ENCODE measurements around the gene UQCRHL. TPM values are rescaled to one million over a fixed set of nuclear protein-coding genes. Genes with fewer than 3 reads are reported as not detected.
"Not testable (repeated sequence)": the region's sequence is repeated elsewhere in the genome, so short reads cannot be mapped to it uniquely, and the experiment has no call there.

The UQCRHL gene
- total and polyA plus RNA-seq, 8 donors: 0.58 to 11.0 (median 2.4) TPM; not detected in 1

DNA sequence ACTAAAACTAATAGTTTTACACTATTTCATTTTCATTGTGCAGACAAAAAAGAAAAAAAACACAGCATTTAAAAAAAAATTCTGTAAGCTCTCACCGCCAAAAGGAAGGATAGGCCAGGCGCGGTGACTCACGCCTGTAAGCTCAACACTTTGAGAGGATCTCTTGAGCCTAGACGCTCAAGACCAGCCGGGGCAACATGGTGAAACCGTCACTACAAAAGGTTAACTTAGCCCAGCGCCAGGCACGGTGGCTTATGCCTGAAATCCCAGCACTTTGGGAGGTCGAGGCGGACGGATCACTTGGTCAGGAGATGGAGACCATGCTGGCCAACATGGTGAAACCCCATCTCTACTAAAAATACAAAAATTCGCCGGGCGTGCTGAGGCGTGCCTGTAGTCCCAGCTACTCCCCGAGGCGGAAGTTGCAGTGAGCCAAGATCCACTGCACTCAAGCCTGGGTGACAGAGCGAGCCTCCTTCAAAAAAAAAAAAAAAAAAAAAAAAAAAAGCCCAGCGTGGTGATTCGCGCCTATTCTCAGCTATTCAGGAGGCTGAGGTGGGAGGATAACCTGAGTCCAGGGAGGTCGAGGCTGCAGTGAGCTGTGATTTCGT is 25.7 kb upstream of the UQCRHL start:
- Histone ChIP-seq H3K4me3 (peak overlapping the region; percentile 58 to 70 (median 61)), H3K27ac (peak overlapping the region; percentile 85 to 100 (median 100)), H3K4me1 (peaks cover 10 to 54% (median 28%) of the 10 kb centered on the region in 4 donors), H3K36me3 (no peaks in the 10 kb centered on the region), H3K27me3 (no peaks in the 10 kb centered on the region), H3K9me3 (no peaks in the 10 kb centered on the region)
- intact Hi-C loops (cut with DNase I; ENCODE audit: low total_unique reads): no loop called here
- peak; percentile 44 to 51 for DNase-seq
- WGBS, 5 donors: 43 to 68% (median 53%) methylated on average over 23 to 24 of the region's 24 CpGs
- no peak for TF ChIP-seq POLR2AphosphoS5 (IDR thresholded peaks at IDR 0.05)
- TF ChIP-seq POLR2A (IDR thresholded peaks at IDR 0.05): no peak
- TF ChIP-seq, protein P1, sequence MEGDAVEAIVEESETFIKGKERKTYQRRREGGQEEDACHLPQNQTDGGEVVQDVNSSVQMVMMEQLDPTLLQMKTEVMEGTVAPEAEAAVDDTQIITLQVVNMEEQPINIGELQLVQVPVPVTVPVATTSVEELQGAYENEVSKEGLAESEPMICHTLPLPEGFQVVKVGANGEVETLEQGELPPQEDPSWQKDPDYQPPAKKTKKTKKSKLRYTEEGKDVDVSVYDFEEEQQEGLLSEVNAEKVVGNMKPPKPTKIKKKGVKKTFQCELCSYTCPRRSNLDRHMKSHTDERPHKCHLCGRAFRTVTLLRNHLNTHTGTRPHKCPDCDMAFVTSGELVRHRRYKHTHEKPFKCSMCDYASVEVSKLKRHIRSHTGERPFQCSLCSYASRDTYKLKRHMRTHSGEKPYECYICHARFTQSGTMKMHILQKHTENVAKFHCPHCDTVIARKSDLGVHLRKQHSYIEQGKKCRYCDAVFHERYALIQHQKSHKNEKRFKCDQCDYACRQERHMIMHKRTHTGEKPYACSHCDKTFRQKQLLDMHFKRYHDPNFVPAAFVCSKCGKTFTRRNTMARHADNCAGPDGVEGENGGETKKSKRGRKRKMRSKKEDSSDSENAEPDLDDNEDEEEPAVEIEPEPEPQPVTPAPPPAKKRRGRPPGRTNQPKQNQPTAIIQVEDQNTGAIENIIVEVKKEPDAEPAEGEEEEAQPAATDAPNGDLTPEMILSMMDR (IDR thresholded peaks at IDR 0.05): no peak
- TF ChIP-seq EP300 (IDR thresholded peaks at IDR 0.05): no peak

DNA sequence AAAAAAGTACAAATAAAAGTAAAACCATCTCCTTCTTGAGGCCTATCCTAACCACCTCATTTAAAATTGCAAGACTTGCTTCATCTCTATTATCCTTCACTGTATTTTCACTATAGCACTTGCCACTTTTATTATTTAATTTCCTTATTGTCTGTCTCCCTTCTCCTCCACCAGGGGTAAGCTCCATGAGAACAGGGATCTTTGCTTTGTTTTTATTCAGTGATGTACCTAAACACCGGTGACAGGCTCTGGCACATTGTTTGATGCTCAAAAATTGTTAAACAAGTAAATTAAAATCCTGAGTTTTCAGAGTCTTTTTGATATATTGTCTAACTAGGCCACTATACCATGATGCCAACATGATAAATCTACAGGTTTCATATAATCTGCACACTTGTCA is 22.8 kb upstream of the UQCRHL start:
- Histone ChIP-seq H3K9me3 (no peaks in the 10 kb centered on the region), H3K4me1 (peaks cover 3 to 55% (median 18%) of the 10 kb centered on the region in 4 donors), H3K27ac (peak overlapping the region in 3 of 5 donors; percentile 31 to 47 (median 44)), H3K4me3 (no peak overlapping the region), H3K36me3 (no peaks in the 10 kb centered on the region), H3K27me3 (no peaks in the 10 kb centered on the region)
- 74 to 94% (median 90%) methylated on average over 1 of the region's 1 CpG for WGBS, 5 donors
- intact Hi-C loops (cut with DNase I; ENCODE audit: low total_unique reads): no loop called here
- TF ChIP-seq, protein P1 (IDR thresholded peaks at IDR 0.05): no peak
- TF ChIP-seq EP300 (IDR thresholded peaks at IDR 0.05): no peak
- no peak for TF ChIP-seq POLR2AphosphoS5 (IDR thresholded peaks at IDR 0.05)
- no peak for TF ChIP-seq POLR2A (IDR thresholded peaks at IDR 0.05)
- no peak for DNase-seq

DNA sequence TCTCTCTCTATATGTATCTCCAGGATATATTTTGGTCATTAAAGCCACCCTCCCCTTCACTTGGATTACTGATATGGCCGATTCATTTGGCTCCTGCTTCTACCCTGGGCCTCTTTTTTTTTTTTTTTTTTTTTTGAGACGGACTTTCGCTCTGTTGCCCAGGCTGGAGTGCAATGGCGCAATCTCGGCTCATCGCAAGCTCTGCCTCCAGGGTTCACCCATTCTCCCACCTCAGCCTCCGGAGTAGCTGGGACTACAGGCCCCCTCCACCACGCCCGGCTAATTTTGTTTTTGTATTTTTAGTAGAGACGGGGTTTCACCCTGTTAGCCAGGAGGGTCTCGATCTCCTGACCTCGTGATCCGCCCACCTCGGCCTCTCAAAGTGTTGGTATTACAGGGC is 21.5 kb upstream of the UQCRHL start:
- DNase-seq; H3K27ac ChIP-seq; H3K27me3 ChIP-seq; H3K9me3 ChIP-seq; intact Hi-C loops (cut with DNase I; ENCODE audit: low total_unique reads); H3K4me3 ChIP-seq; H3K36me3 ChIP-seq: not testable (repeated sequence)
- peaks cover 3 to 56% (median 18%) of the 10 kb centered on the region in 4 donors for H3K4me1 ChIP-seq
- 80 to 94% (median 92%) methylated on average over 14 of the region's 14 CpGs for WGBS, 5 donors

DNA sequence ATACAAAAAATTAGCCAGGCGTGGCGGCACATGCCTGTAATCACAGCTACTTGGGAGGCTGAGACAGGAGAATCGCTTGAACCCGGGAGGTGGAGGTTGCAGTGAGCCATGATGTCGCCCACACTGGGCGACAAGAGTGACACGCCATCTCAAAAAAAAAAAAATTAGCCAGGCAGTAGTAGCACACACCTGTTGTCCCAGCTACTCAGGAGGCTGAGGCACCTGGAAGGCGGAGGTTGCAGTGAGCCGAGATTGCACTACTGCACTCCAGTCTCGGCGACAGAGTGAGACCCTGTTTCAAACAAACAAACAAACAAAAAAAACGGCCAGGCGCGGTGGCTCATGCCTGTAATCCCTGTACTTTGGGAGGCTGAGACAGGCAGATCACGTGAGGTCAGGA is 20.1 kb upstream of the UQCRHL start:
- H3K27ac ChIP-seq; H3K9me3 ChIP-seq; DNase-seq; intact Hi-C loops (cut with DNase I; ENCODE audit: low total_unique reads); H3K27me3 ChIP-seq; H3K4me3 ChIP-seq; H3K36me3 ChIP-seq: not testable (repeated sequence)
- peaks cover 3 to 49% (median 11%) of the 10 kb centered on the region in 4 donors for H3K4me1 ChIP-seq
- whole genome bisulfite sequencing, 5 donors: 89 to 97% (median 95%) methylated on average over 15 of the region's 15 CpGs

DNA sequence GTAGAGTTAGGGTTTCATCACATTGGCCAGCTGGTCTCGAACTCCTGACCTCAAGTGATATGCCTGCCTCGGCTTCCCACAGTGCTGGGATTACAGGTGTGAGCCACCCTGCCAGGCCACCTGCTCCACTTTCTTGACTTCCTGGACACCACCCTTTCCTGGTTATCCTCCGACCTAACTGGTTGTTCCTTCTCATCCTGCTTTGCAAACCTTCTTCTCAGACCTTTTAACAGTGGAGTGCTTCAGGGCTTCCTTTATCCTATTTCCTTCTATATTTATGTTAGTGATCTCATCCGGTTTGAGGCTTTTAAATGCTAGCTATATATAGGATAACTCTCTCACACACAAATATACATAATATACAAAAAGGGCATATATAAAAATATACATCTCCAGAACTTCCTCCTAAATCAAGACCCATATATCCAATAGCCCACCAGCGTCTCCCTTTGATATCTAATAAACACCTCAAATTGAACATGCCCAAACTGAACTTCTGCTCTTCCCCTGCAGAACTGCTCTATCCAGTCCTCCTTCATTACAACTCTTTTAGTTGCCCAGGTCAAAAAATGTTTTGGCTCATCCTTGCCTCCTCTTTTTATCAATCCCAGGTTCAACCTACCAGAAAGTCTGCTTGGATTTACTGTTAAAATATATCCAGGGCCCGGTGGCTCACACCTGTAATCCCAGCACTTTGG is 19.5 kb upstream of the UQCRHL start:
- Histone ChIP-seq H3K27ac (no peak overlapping the region), H3K4me1 (peaks cover 0 to 42% (median 5%) of the 10 kb centered on the region in 4 donors), H3K4me3 (no peak overlapping the region), H3K36me3 (no peaks in the 10 kb centered on the region), H3K27me3 (no peaks in the 10 kb centered on the region), H3K9me3 (no peaks in the 10 kb centered on the region)
- intact Hi-C loops (cut with DNase I; ENCODE audit: low total_unique reads): no loop called here
- no peak for TF ChIP-seq POLR2A (IDR thresholded peaks at IDR 0.05)
- no peak for TF ChIP-seq POLR2AphosphoS5 (IDR thresholded peaks at IDR 0.05)
- TF ChIP-seq EP300 (IDR thresholded peaks at IDR 0.05): no peak
- TF ChIP-seq, protein P1 (IDR thresholded peaks at IDR 0.05): no peak
- 77 to 92% (median 80%) methylated on average over 6 of the region's 6 CpGs for whole genome bisulfite sequencing, 5 donors
- no peak for DNase-seq
